DMS114 treated with DMSO at 0.1 percent for 48 hours (cell line): ENCODE data around the gene SNAI3.
A peak's percentile ranks its signal among the peaks of the same experiment; 100 is the strongest.
"Not testable (repeated sequence)": the region's sequence is repeated elsewhere in the genome, so short reads cannot be mapped to it uniquely, and the experiment has no call there.

Experiments used
- DNase-seq: peaks from one replicate; lab custom pipeline; 2025; ENCODE audit not compliant: unreplicated experiment; lab: John Stamatoyannopoulos, UW

Gene SNAI3

GRCh38 chr16:88671806-88672205 lies 14.5 kb downstream of the SNAI3 start:
- no peak for DNase-seq

GRCh38 chr16:88669980-88670379 lies 16.3 kb downstream of the SNAI3 start:
- DNase-seq, result no peak

GRCh38 chr16:88669493-88669892 lies 16.8 kb downstream of the SNAI3 start:
- not testable (repeated sequence) for DNase-seq

- DNase-seq, result no peak
Measured at GRCh38 chr16:88667461-88667860, 18.8 kb downstream of the SNAI3 start.

- no peak for DNase-seq
Measured at GRCh38 chr16:88665570-88665969, 20.7 kb downstream of the SNAI3 start.

- no peak for DNase-seq
Measured at GRCh38 chr16:88665148-88665547, 21.2 kb downstream of the SNAI3 start.

GRCh38 chr16:88662843-88663606 lies 23.3 kb downstream of the SNAI3 start, which contains the start of gene MVD:
TSS of gene MVD (minus strand) at chr16:88663091. CDS start at chr16:88663080, 11 bp downstream.
- peak; percentile 93 for DNase-seq

GRCh38 chr16:88662222-88662842 lies 24.0 kb downstream of the SNAI3 start:
- no peak for DNase-seq

- DNase-seq, result no peak
Measured at GRCh38 chr16:88661468-88661867, 24.8 kb downstream of the SNAI3 start.

- no peak for DNase-seq
Measured at GRCh38 chr16:88659160-88659559, 27.1 kb downstream of the SNAI3 start.

GRCh38 chr16:88658714-88659113 lies 27.6 kb downstream of the SNAI3 start:
- DNase-seq, result no peak

GRCh38 chr16:88657371-88657770 lies 28.9 kb downstream of the SNAI3 start:
- DNase-seq, result no peak

- no peak for DNase-seq
Measured at GRCh38 chr16:88656291-88656980, 29.9 kb downstream of the SNAI3 start.

GRCh38 chr16:88655733-88656281 lies 30.5 kb downstream of the SNAI3 start:
- DNase-seq, result no peak

GRCh38 chr16:88655053-88655732 lies 31.1 kb downstream of the SNAI3 start:
- no peak for DNase-seq

- no peak for DNase-seq
Measured at GRCh38 chr16:88654363-88655052, 31.8 kb downstream of the SNAI3 start.

GRCh38 chr16:88653596-88654362 lies 32.5 kb downstream of the SNAI3 start:
- no peak for DNase-seq

GRCh38 chr16:88653101-88653500 lies 33.2 kb downstream of the SNAI3 start:
- no peak for DNase-seq

GRCh38 chr16:88652762-88653063 lies 33.6 kb downstream of the SNAI3 start:
- DNase-seq, result no peak
